ENCODE results near the gene NOL4L.

DNA sequence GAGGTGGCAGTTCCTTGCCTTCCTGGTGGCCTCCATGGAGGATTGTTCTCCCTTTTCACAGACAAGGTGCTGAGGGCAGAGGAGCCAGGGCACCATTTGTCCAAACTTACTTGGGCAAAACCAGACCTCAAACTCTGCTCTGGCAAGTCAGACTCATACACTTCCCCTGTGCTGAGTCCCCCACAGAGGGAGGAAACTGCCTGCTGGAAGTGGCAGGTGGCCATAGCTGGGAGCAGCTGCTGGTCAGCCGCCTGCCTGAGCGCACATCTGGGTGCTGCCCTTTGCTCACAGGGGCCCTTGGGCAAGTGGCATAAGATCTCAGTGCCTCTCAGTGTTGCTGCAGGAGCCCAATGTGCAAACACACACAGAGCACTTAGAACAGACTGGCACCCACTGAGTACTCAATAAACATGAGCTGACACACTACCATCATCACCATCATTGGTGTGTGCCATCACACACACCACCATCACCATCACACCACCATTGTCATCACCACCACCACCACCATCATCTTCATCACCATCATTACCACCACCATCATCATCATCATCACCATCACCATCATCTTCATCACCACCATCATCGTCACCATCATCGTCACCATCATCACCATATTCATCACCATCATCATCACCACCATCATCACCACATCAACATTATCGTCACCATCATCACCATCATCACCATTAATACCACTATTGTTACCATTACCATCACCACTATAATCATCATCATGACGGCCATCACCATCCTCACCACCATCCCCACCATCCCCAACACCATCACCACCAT is 17.6 kb downstream of the NOL4L start:
- TF ChIP-seq, protein P1, sequence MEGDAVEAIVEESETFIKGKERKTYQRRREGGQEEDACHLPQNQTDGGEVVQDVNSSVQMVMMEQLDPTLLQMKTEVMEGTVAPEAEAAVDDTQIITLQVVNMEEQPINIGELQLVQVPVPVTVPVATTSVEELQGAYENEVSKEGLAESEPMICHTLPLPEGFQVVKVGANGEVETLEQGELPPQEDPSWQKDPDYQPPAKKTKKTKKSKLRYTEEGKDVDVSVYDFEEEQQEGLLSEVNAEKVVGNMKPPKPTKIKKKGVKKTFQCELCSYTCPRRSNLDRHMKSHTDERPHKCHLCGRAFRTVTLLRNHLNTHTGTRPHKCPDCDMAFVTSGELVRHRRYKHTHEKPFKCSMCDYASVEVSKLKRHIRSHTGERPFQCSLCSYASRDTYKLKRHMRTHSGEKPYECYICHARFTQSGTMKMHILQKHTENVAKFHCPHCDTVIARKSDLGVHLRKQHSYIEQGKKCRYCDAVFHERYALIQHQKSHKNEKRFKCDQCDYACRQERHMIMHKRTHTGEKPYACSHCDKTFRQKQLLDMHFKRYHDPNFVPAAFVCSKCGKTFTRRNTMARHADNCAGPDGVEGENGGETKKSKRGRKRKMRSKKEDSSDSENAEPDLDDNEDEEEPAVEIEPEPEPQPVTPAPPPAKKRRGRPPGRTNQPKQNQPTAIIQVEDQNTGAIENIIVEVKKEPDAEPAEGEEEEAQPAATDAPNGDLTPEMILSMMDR (IDR thresholded peaks at IDR 0.05) = no peak
- TF ChIP-seq POLR2A (IDR thresholded peaks at IDR 0.05) = no peak

All from thyroid gland (tissue), 4 donors.